ENCODE data around the gene BOC.

DNA sequence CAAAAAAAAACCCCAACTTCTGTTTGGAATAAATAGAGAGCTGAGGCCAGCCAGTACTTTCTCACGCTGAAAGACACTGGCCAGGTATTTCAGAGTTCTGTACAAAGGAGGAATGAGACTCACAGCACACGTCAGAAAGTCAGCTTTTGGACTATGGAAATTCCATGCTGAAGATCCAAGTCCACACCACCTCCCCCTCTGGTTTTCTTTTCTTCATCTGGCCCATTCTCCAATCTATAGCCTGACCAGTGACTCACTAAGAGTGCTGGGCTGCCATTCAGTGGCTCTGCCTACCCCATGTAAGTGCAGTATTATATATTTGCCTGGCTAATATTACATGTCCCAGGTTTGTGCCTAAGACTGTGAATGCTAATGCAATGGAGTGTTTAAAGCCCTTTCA lies 13.9 kb downstream of the BOC start:
- no peak for TF ChIP-seq CTCF (conservative IDR thresholded peaks at IDR 0.05; ENCODE audit: low read depth in 2 of 2)
- no peak for TF ChIP-seq REST (IDR thresholded peaks at IDR 0.05; ENCODE audit: unreplicated experiment)
- TF ChIP-seq POLR2AphosphoS5 (IDR thresholded peaks at IDR 0.05; ENCODE audit: low read depth), result no peak
- no peak for TF ChIP-seq EZH2 (IDR thresholded peaks at IDR 0.05; ENCODE audit: low read depth, unreplicated experiment)
- no peak for TF ChIP-seq ZNF114 (CRISPR knock-in tag; IDR thresholded peaks at IDR 0.05)
- TF ChIP-seq, protein P1, sequence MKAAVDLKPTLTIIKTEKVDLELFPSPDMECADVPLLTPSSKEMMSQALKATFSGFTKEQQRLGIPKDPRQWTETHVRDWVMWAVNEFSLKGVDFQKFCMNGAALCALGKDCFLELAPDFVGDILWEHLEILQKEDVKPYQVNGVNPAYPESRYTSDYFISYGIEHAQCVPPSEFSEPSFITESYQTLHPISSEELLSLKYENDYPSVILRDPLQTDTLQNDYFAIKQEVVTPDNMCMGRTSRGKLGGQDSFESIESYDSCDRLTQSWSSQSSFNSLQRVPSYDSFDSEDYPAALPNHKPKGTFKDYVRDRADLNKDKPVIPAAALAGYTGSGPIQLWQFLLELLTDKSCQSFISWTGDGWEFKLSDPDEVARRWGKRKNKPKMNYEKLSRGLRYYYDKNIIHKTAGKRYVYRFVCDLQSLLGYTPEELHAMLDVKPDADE (IDR thresholded peaks at IDR 0.05), result no peak
- no peak for TF ChIP-seq EZH2phosphoT487 (IDR thresholded peaks at IDR 0.05; ENCODE audit: unreplicated experiment)
- no peak for TF ChIP-seq CREB1 (CRISPR knock-in tag; IDR thresholded peaks at IDR 0.05; ENCODE audit: low read depth)
- TF ChIP-seq STAT1 (IDR thresholded peaks at IDR 0.05; ENCODE audit: unreplicated experiment), result no peak
